HG02938 (cell line): ENCODE results near the gene AHNAK.

Experiments used
- ATAC-seq: cut with Tn5 transposase; IDR thresholded peaks from one replicate; pipeline ENCODE4 v1.9.1; 2021; ENCODE audit warnings: mild to moderate bottlenecking, moderate library complexity; ENCODE audit not compliant: unreplicated experiment

Gene AHNAK

DNA sequence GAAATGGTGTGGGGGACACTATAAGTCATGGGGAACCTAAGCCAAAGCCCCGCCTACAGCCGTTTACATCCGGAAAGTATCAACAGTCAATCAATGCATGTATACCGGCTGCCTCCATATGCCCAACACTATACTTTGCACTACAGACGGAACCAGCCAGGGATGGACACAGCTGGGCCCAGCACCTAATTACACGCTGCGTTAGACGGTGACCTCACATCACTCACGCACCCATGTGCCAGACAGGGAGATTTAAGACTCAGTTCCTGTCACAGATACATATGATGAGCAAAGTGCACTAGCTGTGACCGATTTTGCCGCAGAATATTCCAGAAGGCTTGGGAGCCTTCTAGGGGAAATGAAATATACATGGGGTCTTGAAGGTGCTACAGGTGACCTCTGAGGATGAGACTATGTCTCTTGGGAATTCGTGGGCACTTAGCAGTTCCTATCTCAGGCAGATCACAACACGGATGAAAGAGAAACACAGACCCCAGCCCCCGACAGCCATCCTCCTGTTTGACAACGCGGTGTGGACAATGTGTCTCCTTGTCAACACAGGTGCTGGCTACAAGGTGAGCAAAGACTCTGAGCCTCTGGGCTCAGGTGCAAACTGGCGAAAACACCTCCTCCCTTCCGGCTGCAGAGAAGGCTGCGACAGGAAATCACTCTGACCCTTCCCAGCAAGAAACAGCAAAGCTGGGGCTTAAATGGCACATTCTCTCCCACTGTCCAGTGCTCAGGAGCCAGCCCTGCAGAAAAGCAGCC is 8.0 kb downstream of the AHNAK start:
- no peak for ATAC-seq

DNA sequence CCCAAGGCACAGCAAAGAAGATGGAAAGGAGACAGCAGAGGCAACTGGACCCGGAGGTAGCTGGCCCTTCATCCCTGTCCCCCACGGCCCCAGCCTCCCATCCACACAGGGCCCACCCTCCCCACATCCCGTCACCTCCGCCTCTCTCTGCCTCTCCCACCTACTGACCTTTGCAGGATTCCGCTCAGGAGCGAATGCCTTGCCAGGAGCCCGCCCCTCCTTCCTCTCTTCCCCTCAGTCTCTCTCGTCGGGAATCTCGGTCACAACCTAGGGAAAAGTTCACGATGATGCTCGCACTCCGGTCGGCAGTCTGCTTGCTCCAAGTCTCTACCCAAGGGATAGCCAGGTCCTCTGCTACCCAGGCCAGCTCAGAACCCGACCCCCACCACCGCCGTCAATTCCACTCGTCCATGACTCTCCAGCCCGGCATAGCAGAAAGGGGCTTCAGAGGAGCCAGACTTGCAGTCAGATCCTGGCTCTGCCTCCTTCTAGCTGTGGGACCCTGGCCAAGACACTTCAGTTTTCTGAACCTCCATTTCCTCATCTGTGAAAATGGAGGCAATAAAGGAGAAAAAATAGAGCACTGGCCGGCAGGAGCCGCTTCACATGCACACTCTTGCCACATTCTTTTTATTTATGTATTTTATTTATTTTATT is 10.2 kb downstream of the AHNAK start:
- ATAC-seq: no peak

DNA sequence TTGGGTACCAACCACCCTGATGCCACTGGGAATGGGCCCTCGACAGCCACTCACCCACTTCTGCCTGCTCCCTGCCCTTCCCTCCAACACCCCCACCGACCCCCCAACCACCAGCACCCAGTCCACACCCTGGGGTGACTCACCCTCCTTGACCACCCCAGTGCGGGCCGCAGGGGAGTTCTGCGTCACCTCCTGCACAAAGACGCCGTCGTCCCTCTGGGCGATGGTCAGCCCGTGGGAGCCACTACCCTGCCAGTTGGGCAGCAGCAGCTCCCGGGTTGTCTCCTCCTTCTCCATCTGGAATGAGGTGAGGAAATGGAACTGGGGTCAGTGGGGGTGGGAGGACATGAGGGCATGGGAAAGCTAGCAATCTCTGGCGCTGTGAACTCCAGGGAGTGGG is 10.8 kb downstream of the AHNAK start:
- ATAC-seq: no peak

DNA sequence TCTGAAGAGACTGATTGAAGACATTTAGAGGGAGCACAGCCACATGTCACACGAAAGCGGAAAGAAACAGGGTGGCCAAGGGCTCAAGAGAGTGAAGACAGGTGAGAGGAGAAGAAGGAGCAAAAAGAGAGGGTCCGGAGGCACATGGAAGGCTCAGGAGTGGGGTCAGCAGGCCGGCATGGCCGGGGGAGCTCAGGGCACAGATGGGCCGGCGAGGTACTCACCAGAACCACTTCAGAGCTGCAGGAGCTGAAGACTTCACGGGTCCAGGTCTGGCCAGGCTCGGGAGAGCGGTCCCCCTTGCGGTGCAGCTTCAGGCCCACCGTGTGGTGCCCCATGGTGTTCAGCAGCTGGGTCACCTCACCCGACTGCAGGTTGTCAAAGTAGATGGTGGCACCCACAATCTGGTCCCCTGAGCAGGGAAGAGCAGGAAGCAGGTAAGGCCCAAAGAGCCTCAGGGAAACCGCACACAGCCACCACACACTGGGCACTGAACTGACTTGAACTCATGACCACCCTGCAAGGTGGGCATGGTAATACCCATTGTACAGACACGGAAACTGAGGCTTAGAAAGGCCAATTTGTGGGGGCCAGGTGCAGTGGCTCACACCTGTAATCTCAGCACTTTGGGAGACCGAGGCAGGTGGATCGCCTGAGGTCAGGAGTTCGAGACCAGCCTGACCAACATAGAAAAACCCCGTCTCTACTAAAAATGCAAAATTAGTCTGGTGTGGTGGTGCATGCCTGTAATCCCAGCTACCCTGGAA is 11.6 kb downstream of the AHNAK start:
- ATAC-seq: no peak

DNA sequence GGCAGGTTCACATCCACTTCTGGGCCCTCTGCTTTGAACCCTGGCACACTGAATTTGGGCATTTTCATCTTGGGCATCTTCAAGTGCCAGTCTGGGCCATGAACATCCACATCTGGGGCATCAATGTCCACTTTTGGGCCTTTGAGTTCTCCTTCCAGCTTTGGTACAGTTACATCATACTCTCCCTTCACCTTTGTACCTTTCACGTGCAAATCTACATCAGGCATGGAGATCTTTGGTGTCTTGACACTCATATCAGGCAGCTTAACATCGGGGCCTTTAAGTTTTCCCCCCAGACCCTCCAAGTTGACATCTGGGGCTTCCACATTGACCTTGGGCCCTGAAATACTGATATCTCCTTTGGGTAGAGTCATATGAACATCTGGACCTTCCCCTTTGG is 14.5 kb downstream of the AHNAK start:
- no peak for ATAC-seq

DNA sequence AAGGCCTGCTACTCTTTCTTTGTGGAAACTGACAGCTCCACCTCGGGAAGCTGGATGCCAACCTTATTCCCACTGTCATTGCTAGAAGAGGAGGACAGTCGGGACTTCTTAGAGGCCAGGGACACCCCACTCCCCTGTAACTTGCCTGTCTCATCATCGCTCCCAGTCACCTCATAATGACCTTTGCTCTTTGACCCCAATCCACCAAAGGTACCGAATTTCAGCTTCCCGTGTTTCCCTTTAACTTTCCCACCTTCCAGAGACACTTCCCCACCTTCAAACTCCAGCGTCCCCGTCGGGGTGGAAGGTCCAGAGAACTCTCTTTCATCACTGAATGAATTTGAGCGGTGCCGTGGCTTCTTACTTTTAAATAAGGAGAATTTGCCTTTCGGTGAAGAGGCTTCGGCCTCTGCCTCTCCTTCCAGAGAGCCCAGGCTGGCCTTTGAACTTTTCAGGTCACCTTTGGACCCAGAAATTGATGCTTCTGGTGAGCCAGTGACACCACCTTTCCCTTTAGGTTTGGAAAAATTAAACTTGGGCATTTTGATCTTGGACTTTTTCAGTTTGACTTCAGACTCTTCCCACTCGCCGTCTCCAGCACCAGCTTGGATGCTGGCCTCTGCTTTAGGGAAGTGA is 29.8 kb downstream of the AHNAK start:
- ATAC-seq: no peak

DNA sequence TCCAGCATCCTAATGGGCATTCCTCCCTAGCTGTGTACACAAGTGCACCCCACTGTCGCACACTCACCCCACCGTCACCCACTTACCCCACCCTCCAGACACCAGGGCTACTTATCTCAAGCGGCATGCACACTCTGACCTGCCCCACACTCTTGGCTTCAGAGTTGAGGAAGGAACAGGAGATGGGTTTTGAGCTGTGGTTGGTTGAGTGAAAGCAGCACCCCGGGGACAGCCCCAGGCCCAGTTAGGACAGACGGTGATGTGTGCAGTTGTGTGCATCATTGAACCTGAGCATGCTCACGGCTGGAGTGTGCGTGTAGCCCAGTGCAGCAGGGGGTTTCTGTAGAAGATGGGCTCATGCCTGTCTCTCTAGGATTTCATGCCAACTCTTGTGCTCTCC is 32.5 kb downstream of the AHNAK start:
- no peak for ATAC-seq

DNA sequence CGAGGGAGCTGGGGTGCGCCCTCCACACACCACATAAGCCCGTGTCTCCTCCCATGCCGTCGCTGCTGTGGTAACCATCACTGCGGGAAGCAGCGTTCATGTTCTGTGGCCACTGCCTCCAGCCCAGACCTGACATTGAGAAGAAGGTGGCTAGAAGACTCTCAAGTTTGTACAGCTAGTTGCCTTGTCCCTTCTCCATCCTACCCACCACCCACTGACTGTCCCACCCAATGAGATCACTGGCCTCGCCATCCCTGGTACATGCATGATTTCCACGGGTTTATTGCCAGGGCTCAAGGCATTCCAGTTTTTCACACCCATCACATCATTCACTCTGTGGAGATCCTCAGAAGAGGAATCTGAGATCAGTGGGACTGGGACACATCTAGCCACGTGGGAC is 33.0 kb downstream of the AHNAK start:
- ATAC-seq: no peak

DNA sequence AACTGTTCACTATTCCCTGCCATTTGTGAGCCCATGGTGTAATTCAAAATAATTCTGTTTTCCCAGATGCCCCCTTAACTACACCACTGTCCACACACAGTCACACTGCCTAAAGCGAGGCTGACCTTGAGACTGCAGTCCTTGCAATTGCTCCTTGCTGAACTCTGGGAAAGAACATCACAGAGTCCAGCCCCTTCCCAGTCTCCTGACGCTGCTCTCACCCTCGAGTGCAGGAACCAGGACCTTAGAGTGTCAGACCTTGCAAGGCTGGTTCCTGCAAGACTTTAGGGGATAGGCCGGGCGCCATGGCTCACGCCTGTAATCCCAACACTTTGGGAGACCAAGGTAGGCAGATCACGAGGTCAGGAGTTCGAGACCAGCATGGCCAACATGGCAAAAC is 33.6 kb downstream of the AHNAK start:
- no peak for ATAC-seq

DNA sequence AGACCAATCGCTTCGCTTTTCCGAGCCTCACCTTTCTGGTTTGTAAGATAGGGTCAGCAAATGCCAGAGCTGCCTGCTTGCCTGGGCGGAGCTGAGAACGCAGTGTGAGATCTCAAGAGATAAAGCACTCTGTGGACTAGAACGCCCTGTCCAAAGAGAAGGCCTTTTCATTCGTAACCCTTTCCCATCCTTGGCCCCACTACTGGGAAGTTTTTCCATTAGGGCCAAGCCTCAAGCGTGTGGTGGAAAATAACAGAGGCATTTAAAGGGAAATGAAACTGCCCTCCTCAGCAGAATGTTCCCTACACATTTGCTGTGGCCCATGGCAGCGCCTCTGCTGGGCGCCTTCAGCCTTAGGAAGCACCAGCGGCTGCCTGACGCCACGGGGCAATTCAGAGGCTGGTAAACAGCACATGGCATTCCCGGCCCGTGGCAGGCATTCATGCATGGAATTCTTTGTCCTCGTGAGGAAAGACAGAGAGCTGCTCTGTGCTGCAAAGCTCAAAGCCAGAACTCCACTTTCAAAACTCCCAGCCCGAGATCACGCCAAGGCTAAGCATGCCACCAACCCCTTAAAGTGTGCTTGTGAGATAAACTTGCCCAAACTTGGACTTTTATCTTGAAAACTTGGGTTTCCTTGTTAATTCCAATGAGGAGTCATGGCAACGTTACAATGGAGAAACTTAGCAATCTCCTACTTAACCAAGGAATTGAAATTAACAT is 38.1 kb downstream of the AHNAK start:
- ATAC-seq: no peak

DNA sequence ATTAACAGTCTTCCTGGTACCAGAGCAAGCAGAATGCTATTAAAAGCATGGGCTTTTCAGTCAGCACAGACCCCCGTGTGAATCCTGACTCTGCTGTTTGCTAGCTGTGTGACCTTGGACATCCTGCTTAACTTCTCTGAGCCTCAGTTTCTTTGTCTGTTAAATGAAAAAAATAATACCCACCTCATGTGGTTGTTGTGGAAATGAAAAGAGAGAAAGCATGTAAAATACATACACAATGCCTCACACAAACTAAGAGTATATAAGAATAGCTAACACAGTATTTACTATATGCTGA is 39.5 kb downstream of the AHNAK start:
- ATAC-seq: no peak

DNA sequence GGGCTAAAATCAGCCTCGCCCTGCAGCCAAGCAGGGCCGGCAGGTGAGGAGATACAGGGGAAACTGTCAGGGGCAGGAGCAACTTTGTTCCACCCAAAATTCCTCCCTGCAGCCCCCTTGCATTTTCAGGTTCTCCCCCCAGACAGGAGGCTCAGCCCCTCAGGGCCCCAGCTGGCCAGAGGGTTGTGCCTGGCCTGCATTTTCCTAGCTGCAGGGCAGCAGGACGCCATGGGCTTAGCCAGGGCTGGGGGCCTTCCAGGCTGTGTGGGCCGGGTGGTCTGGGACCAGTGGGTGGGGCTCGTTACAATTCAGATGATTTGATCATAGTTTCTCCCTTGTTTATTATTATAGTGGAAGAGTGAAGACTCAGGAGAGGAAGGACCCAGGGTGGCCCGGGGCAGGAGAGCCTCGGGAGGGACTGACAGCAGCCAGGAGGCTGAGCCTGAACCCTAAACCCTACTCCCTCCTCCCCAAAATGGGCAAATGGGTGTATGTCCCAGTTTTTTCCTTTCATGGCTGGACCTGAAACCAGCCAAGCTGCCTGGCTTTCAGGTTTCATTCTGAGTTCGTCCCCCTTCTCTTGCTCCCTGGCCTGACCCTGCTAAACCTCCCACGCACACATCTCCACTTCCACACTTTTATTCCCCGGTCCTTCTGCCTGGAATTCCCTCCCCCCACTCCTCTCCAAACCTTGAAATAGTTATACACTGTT is 40.0 kb downstream of the AHNAK start:
- no peak for ATAC-seq

DNA sequence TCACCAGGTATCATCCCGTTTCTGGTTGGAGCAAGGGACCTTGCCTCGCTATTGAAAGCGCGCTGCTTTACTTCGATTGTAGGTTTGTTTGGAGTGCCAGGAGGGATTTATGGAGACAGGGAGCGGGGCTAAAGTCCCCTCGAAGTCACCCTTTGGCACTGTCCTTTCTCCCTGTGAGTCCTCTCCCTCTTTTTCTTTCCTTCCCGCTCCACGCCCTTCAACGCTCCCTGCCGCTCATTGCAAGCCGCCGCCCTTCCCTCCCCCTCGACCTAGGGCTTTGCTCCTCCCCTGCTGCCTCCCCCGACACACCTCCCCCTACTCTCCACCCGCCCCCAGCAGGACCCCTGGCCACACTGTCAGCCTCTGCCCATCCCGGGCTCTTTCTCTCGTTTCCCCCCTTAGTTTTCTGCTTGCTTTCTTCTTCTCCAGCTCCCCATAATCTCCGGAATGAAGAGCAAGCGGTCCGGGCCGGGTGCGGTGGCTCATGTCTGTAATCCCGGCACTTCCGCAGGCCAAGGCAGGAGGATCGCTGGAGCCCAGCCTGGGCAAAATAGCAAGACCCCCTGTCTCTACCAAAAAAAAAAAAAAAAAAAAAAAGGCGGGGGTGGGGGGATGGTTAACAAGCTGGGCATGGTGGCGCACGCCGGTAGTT is 41.0 kb downstream of the AHNAK start:
- ATAC-seq: no peak

DNA sequence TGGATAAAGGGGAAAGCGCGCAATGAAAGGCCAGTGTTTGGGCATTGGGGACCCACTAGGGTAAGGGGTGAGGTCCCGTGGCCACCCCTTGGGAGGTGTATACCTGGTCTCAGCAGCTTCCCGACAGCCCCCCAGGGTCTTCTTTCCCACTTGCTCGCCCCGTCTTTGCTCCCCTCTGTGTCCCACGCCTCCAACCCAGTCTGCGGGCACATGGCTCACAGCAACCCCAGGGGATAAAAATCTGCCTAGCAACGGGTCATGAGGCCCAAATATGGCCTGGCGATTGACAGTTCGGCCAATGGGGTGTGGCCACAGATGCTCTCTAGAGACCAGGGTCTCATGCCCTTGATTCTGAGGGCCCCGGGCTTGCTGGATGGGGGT is 41.6 kb downstream of the AHNAK start:
- no peak for ATAC-seq

DNA sequence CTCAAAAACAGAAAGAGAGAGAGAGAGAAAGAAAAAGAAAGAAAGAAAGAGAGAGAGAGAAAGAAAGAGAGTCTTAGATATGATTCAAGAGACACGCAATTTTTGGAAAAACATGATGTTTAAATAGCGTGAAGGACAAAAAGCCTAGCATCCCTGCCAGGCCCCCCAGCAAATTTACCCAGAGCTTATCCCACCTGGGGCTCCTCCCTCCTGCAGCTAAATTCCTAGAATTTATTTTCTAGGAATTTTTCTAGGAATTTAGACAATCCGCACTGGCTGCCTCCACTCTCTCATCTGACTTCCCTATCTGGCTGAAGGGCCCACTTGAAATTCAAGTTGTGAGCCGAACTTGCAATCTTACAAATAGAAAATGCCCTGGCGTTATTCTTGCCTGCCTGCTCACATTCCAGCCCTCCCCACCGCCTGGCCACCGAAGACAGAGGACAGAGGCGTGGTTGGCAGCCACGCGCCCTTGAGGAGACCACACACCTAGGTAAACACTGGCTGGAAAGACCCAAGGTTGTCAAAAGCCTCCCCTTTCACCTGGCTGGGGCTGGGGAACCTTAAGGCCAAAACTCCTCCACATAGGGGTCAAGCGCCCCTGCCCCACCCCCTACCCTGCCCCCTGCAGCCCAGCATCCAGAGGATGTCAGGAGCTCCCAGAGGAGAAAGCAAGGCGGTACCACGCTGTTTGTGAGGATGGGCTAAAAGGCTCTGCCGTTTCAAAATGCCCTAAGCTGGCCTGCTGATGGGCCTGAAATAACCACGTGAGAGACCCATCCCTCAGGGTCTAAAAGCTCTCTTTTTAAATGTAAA is 42.2 kb downstream of the AHNAK start:
- ATAC-seq: no peak

DNA sequence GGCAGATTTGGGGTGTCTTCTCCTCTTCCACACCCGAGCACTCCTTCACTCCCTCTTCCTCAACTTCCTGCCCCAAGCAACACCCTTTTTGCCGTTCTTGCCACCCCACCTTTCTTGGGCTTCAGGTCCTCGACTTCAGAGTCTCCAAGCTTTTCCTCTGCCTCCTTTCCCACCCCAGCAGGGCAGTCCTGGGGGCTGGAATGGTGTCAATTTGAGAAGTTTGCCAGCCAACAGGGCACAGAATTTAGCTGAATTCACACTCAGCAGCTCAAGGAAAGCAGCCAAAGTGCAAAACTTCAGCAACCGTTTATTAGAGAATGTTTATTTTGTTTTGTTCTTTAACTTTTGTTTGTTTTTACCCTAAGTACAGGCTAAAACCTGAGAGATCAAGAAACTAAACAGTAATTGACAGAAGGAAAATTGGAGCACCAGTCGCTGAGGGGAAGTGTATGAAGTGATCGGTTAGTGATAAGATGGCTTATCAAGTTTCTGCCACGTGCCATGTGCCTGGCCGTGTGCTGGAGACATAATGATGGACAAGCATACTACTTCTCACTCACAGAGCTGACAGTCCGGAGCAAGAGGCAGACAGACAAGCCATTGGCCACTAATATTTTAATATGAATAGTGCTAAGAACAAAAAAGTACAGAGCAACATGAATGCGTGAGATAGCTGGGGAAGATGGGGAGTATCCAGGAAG is 44.4 kb downstream of the AHNAK start:
- no peak for ATAC-seq

DNA sequence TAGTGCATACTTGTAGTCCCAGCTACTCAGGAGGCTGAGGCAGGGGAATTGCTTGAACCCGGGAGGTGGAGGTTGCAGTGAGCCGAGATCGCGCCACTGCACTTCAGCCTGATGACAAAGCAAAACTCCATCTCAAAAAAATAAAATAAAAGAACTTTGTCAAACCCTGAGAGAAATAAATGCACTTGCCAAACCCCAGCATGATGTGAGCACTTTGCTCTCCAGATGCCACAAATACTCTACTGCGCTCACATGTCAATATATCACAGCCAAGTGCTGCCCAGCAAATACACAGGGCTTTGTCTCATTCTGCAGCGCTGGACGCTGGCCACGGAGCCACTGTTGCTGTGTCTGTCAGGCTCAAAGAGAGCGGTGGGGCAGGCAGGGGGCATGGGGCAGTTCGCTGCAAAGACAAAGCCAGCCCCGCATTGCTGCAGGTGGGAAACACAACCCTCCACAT is 45.1 kb downstream of the AHNAK start:
- no peak for ATAC-seq

DNA sequence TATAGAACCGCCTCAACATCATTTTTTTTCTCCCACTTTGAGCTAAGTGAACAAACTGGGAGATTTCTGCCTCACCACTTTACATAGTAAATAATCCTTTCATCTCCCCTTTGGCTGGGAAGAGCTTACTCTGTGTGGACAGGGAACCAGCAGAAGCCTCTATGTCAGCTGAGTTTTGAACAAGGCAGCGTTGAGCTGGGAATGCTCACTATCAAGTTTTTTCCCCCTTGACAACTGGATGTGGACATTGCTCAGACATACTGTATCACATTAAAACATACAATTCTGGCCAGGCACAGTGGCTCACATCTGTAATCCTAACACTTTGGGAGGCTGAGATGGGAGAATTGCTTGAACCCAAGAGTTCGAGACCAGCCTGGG is 46.0 kb downstream of the AHNAK start:
- ATAC-seq: no peak
